Ovary (tissue), 9 donors: ENCODE data around the gene HOXD11. TPM values are rescaled to one million over a fixed set of nuclear protein-coding genes. Genes with fewer than 3 reads are reported as not detected.

Experiments
- DNase-seq, 5 donors: peaks; one replicate each; pipeline ENCODE4 v3.0.0-alpha.2; 2019 to 2020
- H3K27ac ChIP-seq, 2 donors: fragments of 200-600 bp; one replicate each; pipeline versions ENCODE4 v1.5.1 to v1.8.0; 2019 to 2022
- H3K27me3 ChIP-seq: fragments of 200-600 bp; one replicate; pipeline ENCODE4 v1.8.0; 2022
- H3K36me3 ChIP-seq: fragments of 200-600 bp; sonication (generic); one replicate; pipeline ENCODE4 v1.5.1; 2019
- H3K4me1 ChIP-seq: one replicate; pipeline ENCODE4 v1.8.1; 2013; ENCODE audit warnings: mild to moderate bottlenecking, moderate library complexity; ENCODE audit not compliant: insufficient read depth
- H3K4me3 ChIP-seq: fragments of 200-600 bp; sonication (generic); one replicate; pipeline ENCODE4 v1.5.1; 2017
- H3K9me3 ChIP-seq, 2 donors: fragments of 200-600 bp in 1 of 2; sonication (generic) in 1 of 2; one replicate each; pipeline versions ENCODE4 v1.5.1 to v1.8.1; 2013 to 2019; ENCODE audit warnings: mild to moderate bottlenecking in 1 of 2, moderate library complexity in 1 of 2
- CTCF ChIP-seq, 3 donors: fragments of 450-650 bp in 2 of 3; fragments of 200-600 bp in 1 of 3; IDR thresholded peaks; one replicate each; pipeline versions ENCODE4 v1.5.1 to v1.8.0; 2016 to 2022; ENCODE audit warnings: antibody characterized with exemption in 3 of 3, mild to moderate bottlenecking in 1 of 3
- EP300 ChIP-seq: sonication (generic); formaldehyde crosslinking; IDR thresholded peaks from one replicate; pipeline ENCODE4 v1.6.1; 2017; ENCODE audit warnings: antibody characterized with exemption
- POLR2A ChIP-seq: fragments of 450-650 bp; IDR thresholded peaks from one replicate; pipeline ENCODE4 v1.6.1; 2017; ENCODE audit warnings: antibody characterized with exemption, mild to moderate bottlenecking, moderate library complexity
- WGBS, 3 donors: extraction: QIAGEN DNeasy Blood & Tissue Kit in 1 of 3; methylation state at CpG; one replicate each; pipeline versions ENCODE4 v1.1.5 to v1.1.7; 2013 to 2017; 5-methylcytosine and 5-hydroxymethylcytosine counted together
- intact Hi-C, 4 donors: fragments of 100-400 bp; cut with DNase I; formaldehyde crosslinking; loops; one replicate each; pipeline versions ENCODE4 v1.11.0 to v1.15.1; 2022 to 2023
- polyA plus RNA-seq, 2 donors: library from polyadenylated mRNA; stranded (reverse); fragments of 200-250 nt in 1 of 2; fragments of 350-450 nt in 1 of 2; fragmentation: Illumina TruSeq in 1 of 2; extraction: RNeasy Lipid Tissue Mini Kit (QIAGEN cat#74804) in 1 of 2; gene quantifications; one replicate each; pipeline ENCODE4 v1.2.3, GENCODE V29; 2013 to 2014
- total RNA-seq, 7 donors: library from RNA; depleted of rRNA in 2 of 7; stranded (reverse); fragments of >200 nt in 2 of 7; fragmentation: NEBNext Ultra II Directional in 3 of 7; extraction: Animal tissue kit (Norgen Biotek cat#: 25700) in 3 of 7; gene quantifications; one replicate each; pipeline versions ENCODE4 v1.1.0 to v1.2.4, GENCODE V29; 2016 to 2023
- donor health status: DM: no; HTN: no; CAD: no; lungs with moderate emphysema.
- donor health status: DM: no; HTN: no; CAD: no.
- donor health status: Bipolar disorder and iron deficiency.
- donor health status: DM: yes; HTN: yes; CAD: no.
- donor health status: DM: no; HTN: no; CAD: no.
- donor health status: DM: yes; HTN: yes; CAD: no.

Gene HOXD11
- total and polyA plus RNA-seq, 9 donors = 0.07 to 1.3 (median 0.61) TPM; not detected in 4

- H3K27me3 ChIP-seq = no peaks in the 10 kb centered on the region
- H3K4me1 ChIP-seq = peaks cover 13% of the 10 kb centered on the region
- TF ChIP-seq EP300 = no peak
- TF ChIP-seq CTCF (IDR thresholded peaks at IDR 0.05) = no peak
- TF ChIP-seq POLR2A = no peak
- no peaks in the 10 kb centered on the region for H3K9me3 ChIP-seq
- DNase-seq = no peak
- WGBS, 3 donors = 0 to 2% (median 1%) methylated on average over 15 to 43 of the region's 43 CpGs
- peak overlapping the region; percentile 94 to 99 for H3K27ac ChIP-seq
- H3K4me3 ChIP-seq = peak overlapping the region; percentile 55
- intact Hi-C loops = loop anchor here (2.0 to 10.0 kb wide), 7 partner anchors 423 to 1135 kb away; partner anchors contain the start of gene NFE2L2 (in 1 of the 4)
- no peaks in the 10 kb centered on the region for H3K36me3 ChIP-seq
Observed at GRCh38 chr2:176129813-176130146, 22.7 kb downstream of the HOXD11 start.

GRCh38 chr2:176130147-176130956 is 23.3 kb downstream of the HOXD11 start:
- intact Hi-C loops = loop anchor here in 1 of 4 donors (2.0 to 10.0 kb wide), 2 partner anchors 506 to 1134 kb away; partner anchors contain the start of gene NFE2L2

GRCh38 chr2:176130957-176131847 is 24.1 kb downstream of the HOXD11 start:
- DNase-seq = no peak
- no peaks in the 10 kb centered on the region for H3K9me3 ChIP-seq
- peak overlapping the region; percentile 55 for H3K4me3 ChIP-seq
- H3K36me3 ChIP-seq = no peaks in the 10 kb centered on the region
- WGBS, 3 donors = 7 to 12% (median 8%) methylated on average over 15 of the region's 15 CpGs
- TF ChIP-seq CTCF (IDR thresholded peaks at IDR 0.05) (no peak), POLR2A (no peak), EP300 (no peak)
- peak overlapping the region; percentile 94 to 99 for H3K27ac ChIP-seq
- H3K27me3 ChIP-seq = no peaks in the 10 kb centered on the region
- H3K4me1 ChIP-seq = peaks cover 17% of the 10 kb centered on the region
- intact Hi-C loops = loop anchor here in 1 of 4 donors (2.0 to 10.0 kb wide), 2 partner anchors 506 to 1134 kb away; partner anchors contain the start of gene NFE2L2

More at GRCh38 chr2:176130147-176130956, 23.3 kb downstream of the HOXD11 start:
- Histone ChIP-seq H3K4me3 (peak overlapping the region; percentile 55), H3K9me3 (no peaks in the 10 kb centered on the region), H3K27me3 (no peaks in the 10 kb centered on the region), H3K36me3 (no peaks in the 10 kb centered on the region), H3K27ac (peak overlapping the region; percentile 94 to 99), H3K4me1 (peaks cover 17% of the 10 kb centered on the region)
- 1% methylated on average over 48 to 100 of the region's 100 CpGs for whole genome bisulfite sequencing, 3 donors
- TF ChIP-seq CTCF (IDR thresholded peaks at IDR 0.05) (peak in 1 of 3 donors; percentile 9), POLR2A (peak; percentile 62), EP300 (no peak)
- peak; percentile 78 to 83 (median 81) for DNase-seq

- WGBS, 3 donors = 9 to 22% (median 16%) methylated on average over 4 of the region's 4 CpGs
- Histone ChIP-seq H3K36me3 (no peaks in the 10 kb centered on the region), H3K27me3 (no peaks in the 10 kb centered on the region), H3K9me3 (no peaks in the 10 kb centered on the region), H3K27ac (peak overlapping the region; percentile 10 to 99), H3K4me1 (peaks cover 17% of the 10 kb centered on the region), H3K4me3 (peak overlapping the region; percentile 55)
- TF ChIP-seq POLR2A (no peak), EP300 (no peak), CTCF (IDR thresholded peaks at IDR 0.05) (no peak)
- no peak for DNase-seq
- intact Hi-C loops = loop anchor here in 1 of 4 donors (2.0 to 10.0 kb wide), 2 partner anchors 505 to 1133 kb away; partner anchors contain the start of gene NFE2L2
Observed at GRCh38 chr2:176131848-176132158, 24.7 kb downstream of the HOXD11 start.
